NCI-H1092 treated with DMSO at 0.1 percent for 48 hours (cell line): ENCODE results near the gene ZC3H12A.
A peak's percentile ranks its signal among the peaks of the same experiment; 100 is the strongest.

ENCODE experiments used
- DNase-seq: peaks from one replicate; lab custom pipeline; 2025; lab: John Stamatoyannopoulos, UW

Gene ZC3H12A

DNA sequence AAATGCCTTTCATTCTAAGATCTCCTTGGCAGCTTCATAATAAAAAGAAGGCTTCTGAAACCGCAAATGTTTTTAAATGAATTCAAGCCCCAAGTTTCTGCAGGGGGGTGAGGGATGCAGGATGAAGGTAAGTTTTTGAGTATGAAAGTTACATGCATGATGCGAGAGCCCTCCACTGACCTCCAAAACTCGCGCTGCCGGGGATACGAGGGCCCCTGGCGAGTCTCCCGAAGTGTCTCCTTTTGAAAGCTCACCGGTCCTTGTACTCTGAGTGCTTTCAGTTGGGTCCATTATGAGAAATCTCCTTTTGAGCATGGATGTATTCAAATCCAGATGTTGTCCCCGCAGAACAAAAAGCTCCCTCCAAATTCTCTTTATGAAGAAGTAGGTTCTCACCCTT is 18.9 kb upstream of the ZC3H12A start:
- no peak for DNase-seq

DNA sequence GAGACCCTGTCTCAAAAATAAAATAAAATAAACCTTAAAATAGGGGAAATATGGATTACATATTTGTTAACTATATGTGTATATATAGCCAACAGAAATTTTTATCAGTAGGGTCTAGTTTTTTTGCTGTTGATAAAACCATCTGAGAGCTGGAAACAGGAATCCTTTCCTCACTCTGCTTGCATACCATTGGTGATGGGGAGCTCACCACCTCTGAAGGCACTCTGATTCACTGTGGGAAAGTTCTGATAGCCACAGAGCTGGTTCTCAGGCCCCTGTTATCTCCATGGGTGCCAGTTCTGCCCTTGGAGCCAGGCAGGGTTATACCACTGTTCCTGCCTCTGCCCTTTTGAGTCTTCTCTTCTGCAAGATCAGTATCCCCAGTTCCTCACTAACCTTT is 17.8 kb upstream of the ZC3H12A start:
- DNase-seq: no peak

DNA sequence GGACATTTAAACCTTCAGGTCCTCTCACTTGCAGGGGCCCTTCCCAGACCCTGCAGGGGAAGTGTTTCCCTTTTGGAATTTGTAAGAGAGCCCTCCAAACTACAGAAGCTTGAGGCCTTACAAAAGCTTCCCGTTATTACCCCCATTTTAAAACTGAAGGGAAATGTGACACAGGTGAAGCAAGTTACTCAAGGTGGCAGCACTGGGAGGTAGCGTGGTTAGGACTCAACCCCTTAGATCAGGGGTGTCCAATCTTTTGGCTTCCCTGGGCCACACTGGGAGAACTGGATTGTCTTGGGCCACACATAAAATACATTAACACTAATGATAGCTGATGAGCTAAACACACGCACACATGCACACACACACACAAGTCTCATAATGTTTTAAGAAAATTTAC is 15.8 kb upstream of the ZC3H12A start:
- no peak for DNase-seq

DNA sequence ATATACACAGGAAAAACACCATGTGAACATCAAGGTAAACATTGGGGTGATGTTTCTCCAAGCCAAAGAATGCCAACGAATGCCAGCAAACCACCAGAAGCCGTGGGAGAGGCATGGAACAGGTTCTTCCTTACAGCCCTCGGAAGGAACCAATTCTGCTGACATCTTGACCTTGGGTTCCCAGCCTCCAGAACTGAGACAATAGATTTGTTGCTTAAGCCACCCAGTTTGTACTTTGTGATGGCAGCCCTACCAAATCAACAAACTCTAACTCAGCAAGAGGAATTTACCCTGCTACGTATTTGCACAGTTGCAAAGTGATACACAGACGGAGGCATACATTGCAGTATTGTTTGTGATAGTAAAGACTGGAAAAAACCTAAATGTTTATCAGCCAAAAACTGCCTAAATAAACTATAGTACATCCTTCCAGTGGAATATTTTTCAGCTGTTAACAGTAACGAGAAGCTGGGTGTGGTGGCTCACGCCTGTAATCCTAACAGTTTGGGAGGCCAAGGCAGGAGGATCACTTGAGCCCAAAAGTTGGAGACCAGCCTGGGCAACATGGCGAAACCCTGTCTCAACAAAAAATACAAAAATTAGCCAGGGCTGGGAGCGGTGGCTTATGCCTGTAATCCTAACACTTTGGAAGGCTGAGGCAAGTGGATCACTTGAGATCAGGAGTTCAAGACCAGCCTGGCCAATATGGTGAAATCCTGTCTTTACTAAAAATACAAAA is 12.5 kb upstream of the ZC3H12A start:
- DNase-seq: no peak

DNA sequence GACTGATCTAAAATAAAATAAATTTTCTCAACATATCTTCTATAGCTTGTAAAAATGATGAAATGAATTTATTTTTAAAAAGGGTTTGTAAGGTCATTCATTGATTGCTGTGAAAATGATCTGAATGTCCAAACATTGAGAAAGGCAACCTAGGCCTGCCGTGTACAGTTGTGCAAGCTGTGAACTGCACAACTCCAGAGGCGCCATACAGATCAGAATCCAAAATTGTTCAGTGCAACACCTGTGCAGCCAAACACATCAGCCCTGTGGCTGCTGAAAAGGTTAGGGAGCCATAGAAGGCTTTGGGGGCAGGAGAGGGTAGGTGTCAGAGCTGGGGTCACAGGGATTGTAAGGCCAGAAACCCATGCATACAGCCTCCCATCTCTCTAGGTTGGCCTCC is 9.9 kb upstream of the ZC3H12A start:
- DNase-seq: no peak

- no peak for DNase-seq
Observed at GRCh38 chr1:37465593-37466517, 8.5 kb upstream of the ZC3H12A start.

DNA sequence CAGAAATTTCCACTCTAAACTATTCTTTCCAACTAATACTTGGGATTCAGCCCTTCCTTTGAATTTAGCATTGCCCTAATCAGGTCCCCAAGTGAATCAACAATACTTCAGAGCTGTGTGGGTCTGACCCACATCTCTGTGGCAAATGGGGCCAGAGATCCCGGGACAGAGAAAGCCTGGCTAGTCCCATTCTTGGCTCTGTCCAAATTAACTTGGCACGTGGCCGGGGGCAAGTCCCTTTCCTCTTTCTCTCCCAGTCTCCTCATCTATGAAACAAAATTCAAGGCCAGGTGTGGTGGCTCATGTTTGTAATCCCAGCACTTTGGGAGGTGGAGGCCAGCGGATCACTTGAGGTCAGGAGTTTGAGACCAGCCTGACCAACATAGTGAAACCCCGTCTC is 6.3 kb upstream of the ZC3H12A start:
- no peak for DNase-seq

DNA sequence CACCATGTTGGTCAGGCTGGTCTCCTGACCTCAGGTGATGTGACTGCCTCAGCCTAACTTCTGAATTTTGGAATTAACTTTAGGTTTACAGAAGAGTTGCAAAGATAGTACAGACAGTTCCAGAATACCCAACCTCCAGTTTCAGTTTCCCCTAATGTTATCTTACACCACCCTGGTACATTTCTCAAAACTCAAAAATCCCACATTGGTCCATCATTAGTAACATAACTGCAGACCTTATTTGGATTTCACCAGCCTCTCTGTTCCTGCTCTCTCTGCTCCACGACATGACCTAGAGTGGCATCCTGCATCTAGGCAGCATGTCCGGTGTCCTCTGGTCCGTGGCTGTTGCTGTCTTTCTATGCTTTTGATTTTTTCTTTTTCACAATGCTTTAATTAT is 5.0 kb upstream of the ZC3H12A start:
- DNase-seq: no peak

- DNase-seq: peak; percentile 7
Observed at GRCh38 chr1:37471345-37472231, 2.8 kb upstream of the ZC3H12A start.

DNA sequence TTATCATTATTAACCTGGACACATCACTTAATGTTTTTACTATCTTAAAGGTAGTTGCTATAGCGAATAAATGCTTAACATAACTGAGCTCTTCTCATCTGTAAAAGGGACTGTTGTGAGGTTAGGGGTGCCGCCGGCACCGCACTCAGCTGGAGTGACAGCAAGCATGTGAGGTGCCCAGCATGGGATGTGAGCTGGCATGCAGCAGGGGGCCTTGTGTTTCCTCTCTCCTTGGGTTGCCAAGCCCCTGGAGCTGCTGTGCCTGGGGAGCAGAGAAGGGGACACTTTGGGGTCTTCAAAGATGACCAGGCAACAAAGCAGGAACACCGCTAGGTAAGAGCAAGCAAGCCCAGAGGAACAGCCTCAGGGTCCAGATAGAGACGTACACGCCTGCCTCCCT is 2.1 kb upstream of the ZC3H12A start:
- DNase-seq: no peak

DNA sequence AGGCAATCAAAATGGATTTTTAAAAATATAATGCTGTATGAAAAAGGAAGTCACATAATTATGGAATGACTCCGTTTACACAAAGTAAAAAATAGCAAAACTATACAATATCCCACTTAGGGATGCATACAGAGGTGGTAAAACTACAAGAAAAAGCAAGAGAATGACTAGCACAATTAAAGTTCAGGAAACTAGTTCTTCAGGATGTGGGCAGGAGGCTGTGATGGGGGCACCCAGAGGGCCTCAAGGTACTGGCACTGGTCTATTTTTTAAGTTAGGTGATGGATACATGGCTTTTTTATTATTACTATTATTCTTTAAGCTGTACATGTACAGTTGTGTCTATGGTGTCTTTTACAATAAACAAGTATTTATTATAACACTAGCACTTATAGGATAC is 1.4 kb upstream of the ZC3H12A start:
- no peak for DNase-seq

DNA sequence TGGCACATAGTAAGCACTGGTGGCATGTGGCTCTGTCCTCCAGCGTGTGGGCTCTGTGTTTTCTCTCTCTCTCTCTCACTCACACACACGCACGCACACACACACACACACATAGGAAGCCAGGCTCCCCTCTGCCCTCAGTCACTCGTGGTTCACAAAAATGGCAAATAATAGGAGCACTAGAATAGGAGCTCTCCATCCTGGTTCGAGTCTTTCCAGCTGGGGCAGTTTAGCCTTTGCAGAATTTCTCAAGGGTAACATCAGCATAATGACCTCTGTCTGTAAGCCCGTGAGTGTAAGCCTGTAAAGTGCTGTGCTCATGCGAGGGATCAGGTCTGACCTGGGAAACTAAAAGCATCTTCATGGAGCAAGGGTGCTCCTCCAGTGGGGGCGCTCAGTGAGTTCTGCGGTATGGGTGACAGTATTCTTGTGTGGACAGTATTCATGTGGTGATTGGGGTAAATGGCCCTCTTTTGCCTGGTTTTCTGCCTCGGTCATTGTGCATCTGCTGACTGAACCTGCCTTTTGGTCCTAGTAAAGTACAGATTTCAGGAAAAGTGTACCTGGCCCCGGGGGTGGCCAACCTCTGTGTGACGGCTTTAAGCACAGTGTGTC is 842 bp upstream of the ZC3H12A start:
- DNase-seq: no peak

- no peak for DNase-seq
Observed at GRCh38 chr1:37474697-37475379, 458 bp downstream of the ZC3H12A start.

DNA sequence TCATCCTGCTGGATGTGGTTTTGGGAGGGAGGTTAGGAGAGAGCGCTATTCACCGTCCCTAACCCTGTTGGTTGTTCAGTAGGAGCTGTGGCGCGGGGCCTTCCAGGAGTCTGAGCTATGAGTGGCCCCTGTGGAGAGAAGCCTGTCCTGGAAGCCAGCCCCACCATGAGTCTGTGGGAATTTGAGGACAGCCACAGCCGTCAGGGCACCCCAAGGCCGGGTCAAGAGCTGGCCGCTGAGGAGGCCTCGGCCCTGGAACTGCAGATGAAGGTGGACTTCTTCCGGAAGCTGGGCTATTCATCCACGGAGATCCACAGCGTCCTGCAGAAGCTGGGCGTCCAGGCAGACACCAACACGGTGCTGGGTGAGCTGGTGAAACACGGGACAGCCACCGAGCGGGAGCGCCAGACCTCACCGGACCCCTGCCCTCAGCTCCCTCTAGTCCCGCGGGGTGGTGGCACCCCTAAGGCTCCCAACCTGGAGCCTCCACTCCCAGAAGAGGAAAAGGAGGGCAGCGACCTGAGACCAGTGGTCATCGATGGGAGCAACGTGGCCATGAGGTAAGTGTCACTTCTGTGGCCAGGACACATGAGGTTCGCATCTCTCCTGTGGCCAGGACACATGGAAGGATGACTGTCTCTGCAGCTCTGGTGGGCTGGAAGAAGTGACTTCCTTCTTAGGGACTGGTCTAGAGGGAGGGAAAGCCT is 1.2 kb downstream of the ZC3H12A start:
- no peak for DNase-seq

GRCh38 chr1:37476087-37476452 is 1.7 kb downstream of the ZC3H12A start:
- DNase-seq: no peak

- no peak for DNase-seq
Observed at GRCh38 chr1:37476460-37477197, 2.2 kb downstream of the ZC3H12A start.

- no peak for DNase-seq
Observed at GRCh38 chr1:37477198-37477931, 3.0 kb downstream of the ZC3H12A start.

DNA sequence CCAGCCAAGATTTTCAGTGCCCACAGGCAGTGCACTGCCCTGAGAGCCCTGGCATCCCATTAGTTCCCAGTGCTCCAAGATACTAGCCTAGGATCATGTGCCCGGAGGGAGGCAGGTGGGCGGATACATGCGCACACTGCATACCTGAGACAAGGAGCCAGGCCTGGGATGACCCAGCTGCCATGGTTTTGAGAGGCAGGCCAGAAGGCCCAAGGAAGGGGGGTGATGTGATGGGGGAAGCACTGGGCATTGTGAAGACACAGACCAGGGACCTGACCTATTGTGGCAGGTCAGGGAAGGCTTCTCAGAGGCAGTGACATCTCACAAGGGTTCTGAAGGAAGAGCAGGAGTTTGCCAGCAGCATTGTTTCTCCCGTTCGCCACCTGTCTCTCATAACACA is 3.6 kb downstream of the ZC3H12A start:
- no peak for DNase-seq

DNA sequence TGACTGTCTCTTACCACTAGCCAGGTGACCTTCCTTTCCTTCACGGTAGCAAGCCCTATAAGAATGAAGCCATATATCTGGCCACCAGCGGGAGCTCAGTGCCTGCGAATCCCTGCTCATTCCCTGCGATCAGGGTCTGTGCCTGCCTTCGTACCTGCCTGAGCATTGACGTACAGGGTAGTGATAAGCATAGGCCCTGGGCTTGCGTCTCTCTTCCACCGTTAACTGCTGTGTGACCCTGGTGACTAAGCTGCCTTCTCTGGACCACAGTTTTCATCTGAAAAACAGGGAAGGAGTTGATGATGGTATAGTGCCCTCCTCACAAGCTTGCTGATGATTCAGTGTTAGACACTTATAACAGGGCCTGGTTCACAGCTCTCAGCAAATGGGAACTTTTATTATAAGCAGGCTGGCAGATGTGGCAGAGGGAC is 4.1 kb downstream of the ZC3H12A start:
- no peak for DNase-seq
